ENCODE results near the gene CFAP126.
"Not testable (repeated sequence)": the region's sequence is repeated elsewhere in the genome, so short reads cannot be mapped to it uniquely, and the experiment has no call there.

CFAP126 gene, protein sequence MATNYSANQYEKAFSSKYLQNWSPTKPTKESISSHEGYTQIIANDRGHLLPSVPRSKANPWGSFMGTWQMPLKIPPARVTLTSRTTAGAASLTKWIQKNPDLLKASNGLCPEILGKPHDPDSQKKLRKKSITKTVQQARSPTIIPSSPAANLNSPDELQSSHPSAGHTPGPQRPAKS

GRCh38 chr1:161367684-161368400 lies at the start of gene CFAP126:
Gene CFAP126 (minus strand): TSS chr1:161367876. CDS start chr1:161367868, 8 bp downstream.
- peak; percentile 87 for DNase-seq (ENCODE audit: low read depth)
- TF ChIP-seq, protein P1, sequence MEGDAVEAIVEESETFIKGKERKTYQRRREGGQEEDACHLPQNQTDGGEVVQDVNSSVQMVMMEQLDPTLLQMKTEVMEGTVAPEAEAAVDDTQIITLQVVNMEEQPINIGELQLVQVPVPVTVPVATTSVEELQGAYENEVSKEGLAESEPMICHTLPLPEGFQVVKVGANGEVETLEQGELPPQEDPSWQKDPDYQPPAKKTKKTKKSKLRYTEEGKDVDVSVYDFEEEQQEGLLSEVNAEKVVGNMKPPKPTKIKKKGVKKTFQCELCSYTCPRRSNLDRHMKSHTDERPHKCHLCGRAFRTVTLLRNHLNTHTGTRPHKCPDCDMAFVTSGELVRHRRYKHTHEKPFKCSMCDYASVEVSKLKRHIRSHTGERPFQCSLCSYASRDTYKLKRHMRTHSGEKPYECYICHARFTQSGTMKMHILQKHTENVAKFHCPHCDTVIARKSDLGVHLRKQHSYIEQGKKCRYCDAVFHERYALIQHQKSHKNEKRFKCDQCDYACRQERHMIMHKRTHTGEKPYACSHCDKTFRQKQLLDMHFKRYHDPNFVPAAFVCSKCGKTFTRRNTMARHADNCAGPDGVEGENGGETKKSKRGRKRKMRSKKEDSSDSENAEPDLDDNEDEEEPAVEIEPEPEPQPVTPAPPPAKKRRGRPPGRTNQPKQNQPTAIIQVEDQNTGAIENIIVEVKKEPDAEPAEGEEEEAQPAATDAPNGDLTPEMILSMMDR (IDR thresholded peaks at IDR 0.05; ENCODE audit: low read length, missing control alignments), result peak; percentile 21
- H3K4me3 ChIP-seq (replicated peaks; ENCODE audit: low read depth, low read length), result no peak within 1 kb of the TSS

DNA sequence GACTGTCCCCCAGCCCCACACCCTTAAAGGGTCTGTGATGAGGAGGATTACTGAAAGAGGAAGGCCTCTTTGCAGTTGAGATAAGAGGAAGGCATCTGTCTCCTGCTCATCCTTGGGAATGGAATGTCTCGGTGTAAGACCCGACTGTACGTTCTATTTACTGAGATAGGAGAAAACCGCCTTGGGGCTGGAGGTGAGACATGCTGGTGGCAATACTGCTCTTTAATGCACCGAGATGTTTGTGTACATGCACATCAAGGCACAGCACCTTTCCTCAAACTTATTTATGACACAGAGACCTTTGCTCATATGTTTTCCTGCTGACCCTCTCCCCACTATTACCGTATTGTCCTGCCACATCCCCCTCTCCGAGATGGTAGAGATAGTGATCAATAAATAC lies 45.4 kb upstream of the CFAP126 start:
- not testable (repeated sequence) for H3K4me3 ChIP-seq (replicated peaks; ENCODE audit: low read depth, low read length); DNase-seq (ENCODE audit: low read depth)

- not testable (repeated sequence) for H3K4me3 ChIP-seq (replicated peaks; ENCODE audit: low read depth, low read length); DNase-seq (ENCODE audit: low read depth)
Measured at GRCh38 chr1:161410636-161410970, 42.9 kb upstream of the CFAP126 start.

DNA sequence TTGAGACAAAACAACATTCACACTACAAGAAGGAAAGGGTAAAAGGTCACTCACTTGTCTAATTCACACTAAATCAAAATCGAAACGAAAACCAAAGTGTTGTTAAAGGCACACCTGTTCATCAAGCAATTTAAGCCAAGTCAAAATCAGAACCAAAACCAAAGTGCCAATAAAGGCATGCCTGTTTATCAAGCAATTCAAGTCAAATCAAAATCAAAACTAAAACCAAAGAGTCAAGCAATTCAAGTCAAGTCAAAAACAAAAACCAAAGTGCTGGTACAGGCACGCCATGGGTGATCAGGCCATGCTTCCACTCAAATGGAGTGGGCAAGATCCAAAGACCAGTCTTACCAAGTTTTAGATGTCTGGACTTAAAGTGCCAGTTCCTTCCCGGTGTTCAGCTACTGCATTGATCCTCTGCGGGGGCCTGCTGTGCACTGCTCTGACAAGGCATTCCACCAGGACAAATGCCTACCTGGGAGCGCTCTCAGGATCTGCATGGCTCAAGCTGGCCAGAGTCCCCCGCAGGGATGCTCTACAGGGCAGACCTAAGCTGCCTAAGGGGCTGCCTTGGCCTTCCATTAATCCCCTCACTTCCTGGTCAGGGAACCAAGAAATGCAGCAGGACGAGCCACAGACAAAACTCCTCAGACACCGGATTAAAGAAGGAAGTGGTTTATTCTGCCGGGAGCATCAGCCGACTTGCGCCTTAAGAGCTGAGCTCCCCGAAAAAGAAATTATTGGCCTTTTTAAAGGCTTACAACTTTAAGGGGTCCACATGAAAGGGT lies 42.4 kb upstream of the CFAP126 start:
- H3K4me3 ChIP-seq (replicated peaks; ENCODE audit: low read depth, low read length); DNase-seq (ENCODE audit: low read depth): not testable (repeated sequence)

DNA sequence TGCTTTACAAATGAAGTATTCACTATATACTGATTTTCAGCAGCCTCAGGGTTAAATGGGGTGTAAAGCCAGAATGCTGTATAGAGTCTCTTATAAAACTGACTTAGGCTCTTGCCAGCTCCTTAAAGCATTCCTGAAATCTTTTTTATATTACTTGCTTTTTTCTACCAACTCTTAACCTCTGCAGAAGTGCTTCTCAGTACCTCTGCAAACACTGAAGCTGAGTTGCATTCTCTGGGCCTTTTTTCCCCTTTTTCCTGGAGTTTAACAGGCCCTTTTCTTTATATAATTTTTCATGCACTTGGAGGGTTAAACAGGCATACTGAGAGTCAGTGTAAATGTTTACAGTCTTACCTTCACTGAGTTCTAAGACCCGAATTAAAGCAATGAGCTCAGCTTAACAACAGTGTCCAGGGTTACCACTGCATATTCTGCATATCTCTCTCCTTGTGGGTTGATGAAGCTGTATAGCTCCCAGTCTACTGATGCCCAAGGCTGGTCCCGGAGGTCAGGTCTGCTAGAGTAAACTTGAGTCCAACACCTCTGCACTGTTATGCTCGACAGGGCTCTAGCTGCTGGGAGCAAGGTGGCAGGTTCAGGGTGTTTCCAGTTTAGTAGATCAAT lies 40.9 kb upstream of the CFAP126 start:
- TF ChIP-seq, protein P1 (IDR thresholded peaks at IDR 0.05; ENCODE audit: low read length, missing control alignments), result no peak
- H3K4me3 ChIP-seq (replicated peaks; ENCODE audit: low read depth, low read length), result no peak overlapping the region
- DNase-seq (ENCODE audit: low read depth), result no peak

- H3K4me3 ChIP-seq (replicated peaks; ENCODE audit: low read depth, low read length), result no peak overlapping the region
- TF ChIP-seq, protein P1 (IDR thresholded peaks at IDR 0.05; ENCODE audit: low read length, missing control alignments), result no peak
- DNase-seq (ENCODE audit: low read depth), result no peak
Measured at GRCh38 chr1:161407451-161407985, 39.8 kb upstream of the CFAP126 start.

DNA sequence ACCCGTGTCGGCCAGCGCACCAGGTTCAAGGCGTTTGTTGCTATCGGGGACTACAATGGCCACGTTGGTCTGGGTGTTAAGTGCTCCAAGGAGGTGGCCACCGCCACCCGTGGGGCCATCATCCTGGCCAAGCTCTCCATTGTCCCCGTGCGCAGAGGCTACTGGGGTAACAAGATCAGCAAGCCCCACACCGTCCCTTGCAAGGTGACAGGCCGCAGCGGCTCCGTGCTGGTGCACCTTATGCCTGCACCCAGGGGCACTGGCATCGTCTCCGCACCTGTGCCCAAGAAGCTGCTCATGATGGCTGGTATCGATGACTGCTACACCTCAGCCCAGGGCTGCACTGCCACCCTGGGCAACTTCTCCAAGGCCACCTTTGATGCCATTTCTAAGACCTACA lies 38.9 kb upstream of the CFAP126 start:
- H3K4me3 ChIP-seq (replicated peaks; ENCODE audit: low read depth, low read length); DNase-seq (ENCODE audit: low read depth): not testable (repeated sequence)

DNA sequence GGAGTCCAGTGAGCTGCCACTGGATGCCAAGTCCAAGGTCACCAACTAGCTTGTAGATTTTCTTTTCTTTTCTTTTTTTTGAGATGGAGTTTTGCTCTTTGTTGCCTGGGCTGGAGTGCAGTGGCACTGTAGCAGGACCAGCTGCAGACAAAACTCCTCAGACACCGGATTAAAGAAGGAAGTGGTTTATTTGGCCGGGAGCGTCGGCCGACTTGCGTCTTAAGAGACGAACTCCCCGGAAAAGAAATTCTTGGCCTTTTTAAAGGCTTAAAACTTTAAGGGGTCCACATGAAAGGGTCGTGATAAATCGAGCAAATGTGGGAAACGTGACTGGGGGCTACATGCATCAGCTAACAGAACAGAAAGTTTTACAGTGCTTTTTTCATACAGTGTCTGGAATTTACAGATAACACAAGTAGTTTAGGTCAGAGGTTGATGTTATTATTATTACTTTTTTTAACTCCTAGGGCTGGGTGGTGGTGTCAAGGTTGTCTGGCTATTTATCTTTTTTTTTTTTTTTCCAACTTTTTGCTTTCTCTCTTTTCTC lies 36.4 kb upstream of the CFAP126 start:
- no peak for DNase-seq (ENCODE audit: low read depth)
- no peak overlapping the region for H3K4me3 ChIP-seq (replicated peaks; ENCODE audit: low read depth, low read length)

More for the DNA sequence above, 36.4 kb upstream of the CFAP126 start:
- TF ChIP-seq, protein P1 (IDR thresholded peaks at IDR 0.05; ENCODE audit: low read length, missing control alignments), result no peak

Measured in fibroblast of pulmonary artery (primary cell).